Measurements from ENCODE around the gene HNRNPH3. TPM values are rescaled to one million over a fixed set of nuclear protein-coding genes. Genes with fewer than 3 reads are reported as not detected.

HNRNPH3 gene
- total RNA-seq, 1 donor from 2014 or later: 66.5 TPM

- no peak for DNase-seq (ENCODE audit: low spot score)
- TF ChIP-seq, protein P1, sequence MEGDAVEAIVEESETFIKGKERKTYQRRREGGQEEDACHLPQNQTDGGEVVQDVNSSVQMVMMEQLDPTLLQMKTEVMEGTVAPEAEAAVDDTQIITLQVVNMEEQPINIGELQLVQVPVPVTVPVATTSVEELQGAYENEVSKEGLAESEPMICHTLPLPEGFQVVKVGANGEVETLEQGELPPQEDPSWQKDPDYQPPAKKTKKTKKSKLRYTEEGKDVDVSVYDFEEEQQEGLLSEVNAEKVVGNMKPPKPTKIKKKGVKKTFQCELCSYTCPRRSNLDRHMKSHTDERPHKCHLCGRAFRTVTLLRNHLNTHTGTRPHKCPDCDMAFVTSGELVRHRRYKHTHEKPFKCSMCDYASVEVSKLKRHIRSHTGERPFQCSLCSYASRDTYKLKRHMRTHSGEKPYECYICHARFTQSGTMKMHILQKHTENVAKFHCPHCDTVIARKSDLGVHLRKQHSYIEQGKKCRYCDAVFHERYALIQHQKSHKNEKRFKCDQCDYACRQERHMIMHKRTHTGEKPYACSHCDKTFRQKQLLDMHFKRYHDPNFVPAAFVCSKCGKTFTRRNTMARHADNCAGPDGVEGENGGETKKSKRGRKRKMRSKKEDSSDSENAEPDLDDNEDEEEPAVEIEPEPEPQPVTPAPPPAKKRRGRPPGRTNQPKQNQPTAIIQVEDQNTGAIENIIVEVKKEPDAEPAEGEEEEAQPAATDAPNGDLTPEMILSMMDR (IDR thresholded peaks at IDR 0.05): no peak
- Mint-ChIP-seq H3K4me1 (ENCODE audit: low read depth) (peaks cover 4% of the 10 kb centered on the region), H3K27ac (ENCODE audit: unreplicated experiment) (no peak overlapping the region), H3K4me3 (ENCODE audit: unreplicated experiment) (no peak overlapping the region), H3K9me3 (ENCODE audit: low read depth) (no peaks in the 10 kb centered on the region), H3K27me3 (ENCODE audit: low read depth) (no peaks in the 10 kb centered on the region), H3K36me3 (ENCODE audit: low read depth) (peaks cover 45% of the 10 kb centered on the region)
Measured at GRCh38 chr10:68342909-68343516, 11.1 kb downstream of the HNRNPH3 start.

DNA sequence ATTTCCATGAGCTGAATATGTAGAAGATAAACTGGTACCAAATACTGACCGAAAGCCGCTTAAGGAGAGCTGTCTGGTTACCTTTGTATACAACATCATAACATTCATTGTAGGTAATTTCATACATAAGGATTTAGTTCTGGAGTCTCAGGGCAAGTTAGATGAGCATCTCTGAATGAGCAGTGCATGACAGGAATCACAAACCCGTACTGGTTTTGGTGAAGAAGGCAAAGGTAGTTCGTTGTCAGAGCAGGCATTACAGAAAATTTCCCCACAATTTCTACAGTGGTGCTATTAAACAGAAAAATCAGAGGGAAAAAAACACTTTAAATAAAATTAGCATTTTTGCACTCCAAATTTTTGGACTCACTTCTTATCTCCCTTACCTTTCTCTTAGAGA, 13.8 kb downstream of the HNRNPH3 start:
- no peak for DNase-seq (ENCODE audit: low spot score)
- Mint-ChIP-seq H3K4me1 (ENCODE audit: low read depth) (no peaks in the 10 kb centered on the region), H3K27ac (ENCODE audit: unreplicated experiment) (no peak overlapping the region), H3K27me3 (ENCODE audit: low read depth) (no peaks in the 10 kb centered on the region), H3K36me3 (ENCODE audit: low read depth) (peaks cover 26% of the 10 kb centered on the region), H3K9me3 (ENCODE audit: low read depth) (no peaks in the 10 kb centered on the region), H3K4me3 (ENCODE audit: unreplicated experiment) (no peak overlapping the region)
- TF ChIP-seq, protein P1 (IDR thresholded peaks at IDR 0.05): no peak

DNA sequence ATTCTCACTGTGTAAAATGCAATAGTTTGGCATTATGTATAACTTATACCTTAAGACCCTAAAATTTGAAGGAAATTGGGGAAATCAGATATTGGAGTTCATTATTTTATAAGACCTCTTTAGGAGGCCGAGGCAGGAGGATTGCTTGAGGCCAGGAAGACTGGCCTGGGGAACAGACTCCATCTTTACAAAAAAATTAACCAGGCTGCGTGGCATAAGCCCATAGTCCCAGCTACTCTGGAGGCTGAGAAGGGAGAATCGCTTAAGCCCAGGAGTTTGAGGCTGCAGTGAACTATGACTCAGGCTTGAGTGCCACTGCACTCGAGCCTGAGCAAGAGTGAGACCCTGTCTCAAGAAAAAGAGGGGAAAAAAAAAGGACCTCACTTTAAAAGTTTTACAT, 14.9 kb downstream of the HNRNPH3 start:
- DNase-seq (ENCODE audit: low spot score): no peak
- Mint-ChIP-seq H3K9me3 (ENCODE audit: low read depth) (no peaks in the 10 kb centered on the region), H3K27ac (ENCODE audit: unreplicated experiment) (no peak overlapping the region), H3K36me3 (ENCODE audit: low read depth) (peaks cover 19% of the 10 kb centered on the region), H3K4me3 (ENCODE audit: unreplicated experiment) (no peak overlapping the region), H3K27me3 (ENCODE audit: low read depth) (no peaks in the 10 kb centered on the region), H3K4me1 (ENCODE audit: low read depth) (no peaks in the 10 kb centered on the region)
- TF ChIP-seq, protein P1 (IDR thresholded peaks at IDR 0.05): no peak

- Mint-ChIP-seq H3K4me3 (ENCODE audit: unreplicated experiment) (no peak overlapping the region), H3K36me3 (ENCODE audit: low read depth) (peaks cover 19% of the 10 kb centered on the region), H3K27me3 (ENCODE audit: low read depth) (no peaks in the 10 kb centered on the region), H3K4me1 (ENCODE audit: low read depth) (no peaks in the 10 kb centered on the region), H3K27ac (ENCODE audit: unreplicated experiment) (peak overlapping the region; percentile 50), H3K9me3 (ENCODE audit: low read depth) (no peaks in the 10 kb centered on the region)
- TF ChIP-seq, protein P1 (IDR thresholded peaks at IDR 0.05): peak; percentile 80
- no peak for DNase-seq (ENCODE audit: low spot score)
Measured at GRCh38 chr10:68348265-68348741, 16.4 kb downstream of the HNRNPH3 start.

DNA sequence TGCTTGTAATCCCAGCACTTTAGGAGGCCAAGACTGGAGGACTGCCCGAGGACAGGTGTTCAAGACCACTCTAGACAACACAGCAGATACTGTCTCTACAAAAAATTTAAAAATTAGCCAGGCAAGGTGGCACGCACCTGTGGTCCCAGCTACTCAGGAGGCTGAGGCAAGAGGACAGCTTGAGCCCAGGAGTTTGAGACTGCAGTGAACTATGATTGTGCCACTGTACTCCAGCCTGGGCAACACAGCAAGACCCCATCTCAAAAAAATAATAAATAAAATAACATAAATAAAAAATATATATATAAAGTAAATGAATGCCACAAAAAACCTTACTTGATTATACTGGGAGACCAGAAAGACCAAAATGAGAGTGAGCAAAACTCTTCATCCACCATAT, 21.7 kb downstream of the HNRNPH3 start:
- TF ChIP-seq, protein P1 (IDR thresholded peaks at IDR 0.05): no peak
- Mint-ChIP-seq H3K27me3 (ENCODE audit: low read depth) (no peaks in the 10 kb centered on the region), H3K27ac (ENCODE audit: unreplicated experiment) (no peak overlapping the region), H3K9me3 (ENCODE audit: low read depth) (no peaks in the 10 kb centered on the region), H3K4me3 (ENCODE audit: unreplicated experiment) (no peak overlapping the region), H3K36me3 (ENCODE audit: low read depth) (peaks cover 10% of the 10 kb centered on the region), H3K4me1 (ENCODE audit: low read depth) (no peaks in the 10 kb centered on the region)
- DNase-seq (ENCODE audit: low spot score): no peak
